GM21423 (cell line): ENCODE results near the gene RSU1.
"Not testable (repeated sequence)": the region's sequence is repeated elsewhere in the genome, so short reads cannot be mapped to it uniquely, and the experiment has no call there.

Experiments used
- ATAC-seq: cut with Tn5 transposase; IDR thresholded peaks from one replicate; pipeline ENCODE4 v1.9.1; 2021; ENCODE audit warnings: mild to moderate bottlenecking, moderate library complexity; ENCODE audit not compliant: unreplicated experiment

The RSU1 gene

DNA sequence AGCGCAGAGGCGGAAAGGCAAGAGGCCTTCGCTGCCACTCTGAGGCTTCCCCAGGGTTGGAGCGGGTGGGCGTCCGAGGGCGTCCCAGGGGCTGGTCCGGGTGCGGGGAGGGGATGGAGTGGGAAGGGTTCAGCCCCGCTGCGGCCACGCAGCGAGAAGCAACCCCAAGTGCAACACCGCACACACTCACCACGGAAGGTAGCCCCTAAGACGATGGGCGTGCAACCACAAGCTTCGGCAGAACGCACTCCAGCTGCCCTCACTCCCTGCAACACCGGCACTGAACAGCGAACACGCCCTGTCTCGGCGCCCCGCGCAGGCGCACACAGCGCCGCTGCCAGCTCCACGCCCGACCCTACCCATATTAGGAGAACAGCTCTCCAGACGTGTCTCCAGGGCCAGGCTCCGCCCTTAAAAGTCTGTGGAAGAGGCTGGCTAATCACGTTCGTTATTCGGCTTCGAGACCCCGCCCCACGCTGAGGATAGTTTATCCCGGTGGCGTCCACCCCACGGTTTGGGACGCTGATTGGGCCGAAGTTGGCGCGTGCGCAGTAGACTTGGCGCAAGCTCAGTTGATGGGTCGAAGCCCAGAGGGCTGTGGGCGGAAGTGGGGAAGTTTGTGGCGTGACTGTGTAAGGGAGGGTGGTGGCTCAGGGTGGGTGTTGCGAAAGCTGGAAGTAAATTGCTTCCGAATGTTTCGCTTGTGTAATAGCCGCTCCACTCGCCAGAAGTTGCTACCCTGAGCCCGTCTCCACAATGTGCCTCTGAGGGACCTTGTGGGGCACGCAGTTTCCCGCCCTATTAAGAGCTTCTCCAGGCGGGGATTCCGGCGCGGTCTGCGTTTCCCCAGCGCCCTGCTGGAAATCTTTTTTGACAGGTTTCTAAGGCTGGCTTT, at the start of gene RSU1:
Gene RSU1 (minus strand): TSS at position 300 of the 895 bp plus-strand sequence. CDS start 343 bp downstream, outside the sequence.
- peak; percentile 98 for ATAC-seq

DNA sequence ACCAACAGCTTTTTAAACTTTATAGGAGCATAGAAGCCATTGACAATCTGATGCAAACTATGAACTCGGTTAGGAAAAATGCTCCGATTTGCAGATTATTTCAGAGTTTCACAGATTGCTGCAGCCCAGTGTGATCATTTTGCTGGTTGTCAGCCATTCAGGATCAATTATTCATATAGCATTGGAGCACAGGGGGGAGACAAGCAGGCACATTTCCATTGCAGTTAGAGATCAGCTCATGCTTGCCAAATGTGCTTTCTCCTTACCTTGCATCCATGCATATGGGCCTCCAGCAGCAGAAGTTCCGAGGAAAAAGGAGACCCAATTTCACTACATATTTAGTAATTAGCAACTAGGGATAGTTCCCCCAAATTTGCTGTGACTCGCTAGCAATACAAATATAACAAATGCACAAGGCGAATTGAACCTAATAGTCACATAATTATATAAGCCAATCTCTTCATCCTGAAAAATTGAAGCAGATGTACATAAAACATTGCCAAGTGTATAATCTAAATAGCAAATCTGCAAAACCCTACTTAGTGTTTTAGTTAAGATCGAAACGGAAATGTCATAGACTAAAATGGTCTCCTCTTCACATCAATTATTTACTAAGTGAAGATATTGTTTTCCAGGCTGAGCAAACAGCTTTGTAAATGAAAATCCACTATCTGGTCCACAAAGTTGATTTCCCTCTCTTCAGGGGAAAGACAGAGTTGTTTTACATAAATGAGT, 49.5 kb upstream of the RSU1 start:
- ATAC-seq: no peak

- no peak for ATAC-seq
Measured at GRCh38 chr10:16865766-16866165, 48.5 kb upstream of the RSU1 start.

- no peak for ATAC-seq
Measured at GRCh38 chr10:16863766-16864165, 46.5 kb upstream of the RSU1 start.

GRCh38 chr10:16857419-16857818, 40.2 kb upstream of the RSU1 start:
- ATAC-seq: no peak

DNA sequence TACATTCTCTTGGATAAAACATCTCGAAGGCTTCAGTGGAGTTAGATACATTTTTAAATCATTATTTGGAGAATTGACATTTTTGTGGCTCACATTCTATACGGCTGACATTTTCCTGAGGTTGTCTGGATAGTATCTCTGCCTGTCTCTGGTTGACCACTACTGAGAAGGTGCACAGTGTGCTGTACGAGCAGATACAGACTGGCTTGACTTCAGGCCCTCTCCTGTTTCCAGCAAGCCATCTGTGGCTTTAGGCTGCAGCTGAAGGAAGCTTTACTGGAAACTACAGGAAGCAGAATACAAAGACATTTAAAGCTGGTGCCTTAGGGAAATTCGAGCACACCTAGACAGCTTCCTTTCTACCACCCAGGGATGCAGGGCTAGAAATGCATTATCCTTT, 39.3 kb upstream of the RSU1 start:
- ATAC-seq: no peak

GRCh38 chr10:16856092-16856491, 38.9 kb upstream of the RSU1 start:
- no peak for ATAC-seq

GRCh38 chr10:16854623-16855022, 37.4 kb upstream of the RSU1 start:
- ATAC-seq: no peak

DNA sequence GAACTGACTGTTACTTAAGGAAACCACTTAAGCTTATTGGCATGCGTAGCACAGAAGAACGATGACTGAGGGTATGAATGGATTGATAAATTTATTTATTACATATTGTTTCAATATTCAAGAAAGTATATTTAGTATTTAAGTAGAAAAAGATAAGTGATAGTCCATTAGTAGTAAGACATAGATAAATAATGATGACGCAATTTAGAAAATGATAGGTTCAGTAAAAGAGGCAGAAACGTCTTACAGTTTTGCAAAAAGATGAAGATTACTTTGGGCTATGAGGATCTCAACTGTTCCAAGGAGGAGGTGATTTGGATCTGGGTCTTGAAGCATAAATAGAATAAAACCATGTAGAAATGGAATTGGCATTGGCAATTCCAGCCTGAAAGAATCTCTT, 36.6 kb upstream of the RSU1 start:
- ATAC-seq: no peak

DNA sequence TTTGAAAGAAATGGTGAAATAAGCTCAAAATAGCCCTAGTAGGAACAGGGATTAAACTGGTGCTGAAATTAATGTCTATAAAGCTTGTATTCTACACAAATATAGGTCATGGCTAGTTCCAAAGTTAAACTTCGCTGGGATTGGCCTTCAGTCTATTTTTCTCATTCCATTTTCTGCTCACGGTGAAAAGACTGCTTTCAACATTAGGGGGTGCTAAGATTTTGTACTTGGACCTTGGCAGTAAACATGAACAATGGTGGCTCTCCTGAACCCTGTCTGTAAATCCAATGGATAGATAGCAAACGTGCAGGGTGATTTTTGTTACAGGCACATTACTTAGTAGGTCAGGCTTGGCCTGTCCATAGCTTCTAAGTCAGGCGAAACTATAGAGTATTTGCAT, 36.0 kb upstream of the RSU1 start:
- no peak for ATAC-seq

DNA sequence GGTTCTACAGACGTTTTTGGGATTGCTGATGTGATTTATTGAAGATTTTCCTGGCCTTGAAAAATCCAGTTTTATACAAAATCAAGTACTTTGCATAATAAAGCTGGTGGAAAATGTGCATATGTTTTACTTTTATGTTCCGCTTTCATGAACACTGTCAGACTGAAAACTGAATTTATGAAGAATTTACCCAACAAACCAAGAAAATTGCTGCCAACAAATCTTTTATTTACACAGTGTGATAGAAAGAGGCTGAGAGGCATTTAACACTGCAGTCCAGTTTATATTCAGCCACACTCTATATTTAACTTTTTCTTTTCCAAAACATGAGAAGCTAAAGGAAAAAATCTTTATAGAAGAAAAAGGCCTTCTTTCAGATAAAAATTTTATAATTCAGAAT, 35.4 kb upstream of the RSU1 start:
- no peak for ATAC-seq

- no peak for ATAC-seq
Measured at GRCh38 chr10:16848562-16849154, 31.4 kb upstream of the RSU1 start.

DNA sequence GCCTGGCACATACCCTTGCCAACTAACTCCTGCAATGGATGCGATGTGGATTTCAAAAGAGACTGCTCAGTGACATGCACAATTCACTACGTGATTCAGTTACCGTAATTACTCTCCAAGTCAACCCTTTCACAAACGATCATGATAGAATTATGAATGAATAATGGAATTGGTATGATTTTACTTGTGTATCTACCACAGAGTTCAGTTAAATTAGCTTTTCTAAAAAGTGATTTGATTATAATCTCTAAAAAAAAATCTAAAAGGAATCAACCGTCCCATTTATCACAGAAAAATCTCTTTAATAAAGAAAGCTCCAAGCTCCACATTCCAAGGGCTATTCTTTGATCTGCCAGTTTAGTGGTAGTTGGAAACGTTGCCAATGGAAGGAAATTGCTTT, 30.4 kb upstream of the RSU1 start:
- ATAC-seq: no peak

GRCh38 chr10:16845248-16845647, 28.0 kb upstream of the RSU1 start:
- ATAC-seq: no peak

DNA sequence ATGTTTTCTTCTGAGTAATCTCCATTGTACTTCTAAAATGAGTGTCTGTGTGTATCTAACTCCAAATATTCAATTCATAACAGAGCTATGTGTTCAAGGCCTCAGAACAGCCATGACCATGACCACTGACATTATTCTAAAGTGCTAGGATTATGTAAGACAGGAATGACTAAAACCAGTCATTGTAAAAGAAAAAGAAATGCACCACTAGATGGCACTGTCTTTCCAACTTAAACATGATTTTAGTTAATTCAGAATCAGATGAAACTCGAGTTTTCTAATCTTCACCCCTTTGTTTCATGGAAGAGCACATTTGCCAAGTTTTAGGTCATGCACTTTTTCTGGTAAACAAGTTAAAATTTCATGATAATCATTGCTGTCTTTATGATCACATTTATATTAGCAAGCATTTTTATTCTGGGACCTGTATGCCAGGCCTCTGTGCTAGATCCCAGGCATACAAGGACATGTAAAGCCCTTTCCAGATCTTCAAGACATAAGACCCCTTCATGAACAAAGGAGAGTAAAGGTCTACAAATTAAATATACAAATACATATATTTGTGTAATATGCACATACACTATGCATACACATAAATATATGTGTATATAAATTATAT, 26.1 kb upstream of the RSU1 start:
- no peak for ATAC-seq

DNA sequence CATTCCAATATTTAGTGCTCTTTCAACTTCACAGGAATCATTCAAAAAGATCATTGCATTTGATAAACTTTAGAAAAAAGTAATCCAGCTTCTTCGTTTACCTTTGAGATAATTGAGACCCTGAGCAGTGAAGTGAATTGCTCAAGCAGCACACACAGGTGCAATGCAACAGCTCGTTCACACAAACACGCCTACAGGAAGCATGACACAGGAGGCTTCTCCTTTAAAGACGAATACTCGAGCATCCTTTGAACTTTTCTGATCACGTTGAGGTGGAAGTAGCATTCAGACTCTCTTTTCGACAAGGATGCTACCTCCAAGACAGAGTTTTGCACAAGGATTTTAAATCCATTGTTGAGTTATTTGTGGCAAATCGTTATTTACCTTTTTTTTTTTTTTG, 18.0 kb upstream of the RSU1 start:
- ATAC-seq: no peak

- ATAC-seq: no peak
Measured at GRCh38 chr10:16832351-16833080, 15.3 kb upstream of the RSU1 start.

DNA sequence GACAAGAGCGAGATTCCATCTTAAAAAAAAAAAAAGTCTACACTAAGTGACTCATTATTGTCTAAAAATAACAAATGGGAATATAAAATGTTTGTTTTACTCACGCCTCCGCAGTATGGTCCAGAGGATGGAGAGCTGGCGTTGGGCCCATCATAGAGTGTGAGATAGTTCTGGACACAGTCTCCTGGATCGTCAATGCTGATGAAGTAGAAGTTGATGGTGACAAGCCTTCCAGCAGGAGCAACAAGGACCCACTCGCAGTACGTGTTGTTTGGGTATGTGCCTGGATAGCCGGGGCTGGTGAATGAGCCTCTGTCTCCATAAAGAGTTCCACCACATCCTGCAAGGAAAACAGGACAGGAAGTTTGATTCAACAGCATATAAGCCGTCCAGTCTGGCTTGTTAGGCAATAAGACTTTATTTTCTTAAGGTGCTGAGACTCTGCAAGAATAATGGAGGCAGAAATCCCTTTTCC, 11.5 kb upstream of the RSU1 start:
- ATAC-seq: no peak

DNA sequence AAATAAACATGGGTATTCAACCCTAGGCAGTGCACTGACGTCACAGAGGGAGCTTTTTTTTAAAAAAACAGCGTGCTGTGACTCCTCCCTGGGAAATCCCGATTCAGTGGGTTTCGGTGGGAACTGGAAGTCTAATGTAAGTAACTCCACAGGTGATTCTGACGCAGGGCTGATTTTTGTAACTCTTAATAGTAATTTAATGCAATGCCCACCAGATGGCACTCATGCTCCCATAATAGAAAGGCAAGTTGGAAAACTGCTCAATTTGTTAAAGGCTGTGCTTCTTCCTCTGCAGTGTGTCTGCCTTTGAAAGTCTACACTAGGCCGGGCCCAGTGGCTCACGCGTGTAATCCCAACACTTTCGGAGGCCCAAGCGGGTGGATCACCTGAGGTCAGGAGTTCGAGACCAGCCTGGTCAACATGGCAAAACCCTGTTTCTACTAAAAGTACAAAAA, 10.9 kb upstream of the RSU1 start:
- ATAC-seq: peak; percentile 70

DNA sequence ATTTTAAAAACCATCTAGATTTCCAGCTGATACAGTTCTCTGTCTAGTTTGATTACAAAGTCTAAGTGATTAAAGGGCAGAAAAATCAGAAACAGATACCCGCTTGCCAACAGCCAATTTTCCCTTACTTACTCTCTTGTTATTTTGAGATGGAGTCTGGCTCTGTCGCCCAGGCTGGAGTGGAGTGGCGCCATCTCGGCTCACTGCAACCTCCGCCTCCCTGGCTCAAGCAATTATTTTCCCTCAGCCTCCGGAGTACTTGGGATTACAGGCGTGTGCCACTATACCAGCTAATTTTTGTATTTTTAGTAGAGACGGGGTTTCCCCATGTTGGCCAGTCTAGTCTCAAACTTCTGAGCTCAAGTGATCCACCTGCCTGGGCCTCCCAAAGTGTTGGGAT, 10.2 kb upstream of the RSU1 start:
- ATAC-seq: not testable (repeated sequence)
